ENCODE results near the gene BMPR1A.

Gene BMPR1A

DNA sequence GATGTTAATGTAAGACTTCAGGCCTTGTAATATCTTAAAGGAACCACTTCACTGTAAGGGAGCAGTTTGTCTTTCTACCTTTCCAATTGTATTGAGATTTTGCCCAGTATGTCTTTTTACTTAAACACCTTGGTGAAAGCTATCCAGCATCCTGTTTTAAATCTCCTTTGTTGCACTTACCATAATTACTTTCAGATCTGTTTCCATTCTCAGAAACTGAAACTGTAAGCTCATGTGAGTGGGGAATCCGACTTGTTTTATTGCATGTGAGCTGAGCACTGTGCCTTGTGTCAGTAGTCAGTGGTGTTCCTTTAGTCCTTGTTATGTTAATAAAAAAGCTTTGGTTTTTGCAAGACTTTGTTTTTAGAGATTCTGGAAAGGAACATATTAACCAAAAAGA, 42.2 kb downstream of the BMPR1A start:
- TF ChIP-seq, protein P1, sequence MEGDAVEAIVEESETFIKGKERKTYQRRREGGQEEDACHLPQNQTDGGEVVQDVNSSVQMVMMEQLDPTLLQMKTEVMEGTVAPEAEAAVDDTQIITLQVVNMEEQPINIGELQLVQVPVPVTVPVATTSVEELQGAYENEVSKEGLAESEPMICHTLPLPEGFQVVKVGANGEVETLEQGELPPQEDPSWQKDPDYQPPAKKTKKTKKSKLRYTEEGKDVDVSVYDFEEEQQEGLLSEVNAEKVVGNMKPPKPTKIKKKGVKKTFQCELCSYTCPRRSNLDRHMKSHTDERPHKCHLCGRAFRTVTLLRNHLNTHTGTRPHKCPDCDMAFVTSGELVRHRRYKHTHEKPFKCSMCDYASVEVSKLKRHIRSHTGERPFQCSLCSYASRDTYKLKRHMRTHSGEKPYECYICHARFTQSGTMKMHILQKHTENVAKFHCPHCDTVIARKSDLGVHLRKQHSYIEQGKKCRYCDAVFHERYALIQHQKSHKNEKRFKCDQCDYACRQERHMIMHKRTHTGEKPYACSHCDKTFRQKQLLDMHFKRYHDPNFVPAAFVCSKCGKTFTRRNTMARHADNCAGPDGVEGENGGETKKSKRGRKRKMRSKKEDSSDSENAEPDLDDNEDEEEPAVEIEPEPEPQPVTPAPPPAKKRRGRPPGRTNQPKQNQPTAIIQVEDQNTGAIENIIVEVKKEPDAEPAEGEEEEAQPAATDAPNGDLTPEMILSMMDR (IDR thresholded peaks at IDR 0.05; ENCODE audit: low read depth, low read length, missing control alignments): no peak
- DNase-seq (ENCODE audit: low read depth): peak; percentile 54
- no peak overlapping the region for H3K4me3 ChIP-seq (ENCODE audit: low read depth, low read length)

DNA sequence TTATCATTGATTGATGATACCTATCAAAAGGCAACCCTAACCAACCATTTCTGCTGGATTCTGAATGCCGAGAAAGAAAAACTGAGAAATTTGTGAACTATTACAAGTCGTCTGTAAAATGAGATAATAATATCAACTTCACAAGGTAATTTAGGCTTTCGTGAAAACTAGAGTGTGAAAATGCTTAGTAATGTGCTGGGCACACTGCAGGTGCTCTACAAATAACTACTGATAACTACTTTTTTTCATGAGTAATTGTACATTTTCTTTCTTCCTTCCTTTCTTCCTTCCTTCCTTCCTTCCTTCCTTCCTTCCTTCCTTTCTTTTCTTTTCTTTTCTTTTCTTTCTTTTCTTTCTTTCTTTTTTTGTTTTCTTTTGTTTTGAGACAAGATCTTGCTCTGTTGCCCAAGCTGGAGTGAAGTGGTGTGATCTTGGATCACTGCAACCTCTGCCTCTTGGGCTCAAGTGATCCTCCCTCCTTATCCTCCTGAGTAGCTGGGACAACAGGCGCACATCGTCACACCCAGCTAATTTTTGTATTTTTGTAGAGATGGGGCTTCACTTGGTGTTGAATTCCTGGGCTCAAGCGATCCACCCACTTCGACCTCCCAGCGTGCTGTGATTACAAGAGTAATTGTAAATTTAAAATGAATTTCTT, 42.9 kb downstream of the BMPR1A start:
- no peak overlapping the region for H3K4me3 ChIP-seq (ENCODE audit: low read depth, low read length)
- DNase-seq (ENCODE audit: low read depth): no peak
- TF ChIP-seq, protein P1 (IDR thresholded peaks at IDR 0.05; ENCODE audit: low read depth, low read length, missing control alignments): no peak

DNA sequence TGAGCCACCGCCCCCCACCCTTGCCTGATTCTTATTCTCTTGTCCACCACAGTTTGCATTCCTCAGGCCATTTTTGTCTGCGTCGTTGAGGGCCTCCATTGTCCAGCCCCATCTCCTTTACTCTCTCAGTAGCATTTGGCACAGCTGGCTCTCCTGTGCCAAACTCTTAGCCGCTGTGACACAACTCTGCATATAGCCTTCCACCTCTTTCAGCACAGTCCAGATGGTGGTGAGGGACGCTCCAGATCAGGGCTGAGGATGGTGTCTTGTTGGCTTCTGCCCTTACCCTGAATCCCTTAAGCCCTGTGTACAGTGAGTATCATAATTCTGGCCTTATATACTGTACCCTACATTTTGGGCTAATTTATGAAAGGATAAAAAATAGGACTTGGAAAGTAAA, 45.6 kb downstream of the BMPR1A start:
- no peak for DNase-seq (ENCODE audit: low read depth)
- TF ChIP-seq, protein P1 (IDR thresholded peaks at IDR 0.05; ENCODE audit: low read depth, low read length, missing control alignments): no peak

DNA sequence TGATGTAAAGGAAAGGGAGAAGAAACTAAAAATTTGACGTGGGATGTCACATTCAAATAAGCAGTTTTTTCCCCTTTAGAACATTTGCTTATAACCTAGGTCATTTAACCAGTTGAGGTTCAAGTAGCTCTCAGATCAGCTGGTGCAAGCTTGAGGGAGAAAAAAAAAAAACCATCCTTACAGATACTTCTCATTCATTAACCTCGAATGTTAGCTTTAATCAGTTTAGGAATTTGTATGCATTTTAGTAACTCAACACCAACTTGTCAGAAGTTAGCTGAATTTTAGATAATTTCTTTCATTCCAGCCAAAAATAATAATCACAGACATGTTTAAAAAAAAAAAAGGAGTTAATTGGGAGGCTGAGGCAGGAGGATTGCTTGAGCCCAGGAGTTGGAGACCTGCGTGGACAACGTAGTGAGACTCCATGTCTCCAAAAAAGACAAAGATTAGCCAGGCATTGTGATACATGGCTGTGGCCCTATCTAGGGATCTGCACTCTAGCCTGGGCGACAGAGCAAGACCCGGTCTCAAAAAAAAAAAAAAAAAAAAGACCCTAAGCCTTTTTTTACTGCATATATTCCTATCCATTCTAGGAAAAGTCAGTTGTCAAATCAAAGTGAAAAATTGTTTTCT, 46.2 kb downstream of the BMPR1A start:
- DNase-seq (ENCODE audit: low read depth): no peak
- no peak overlapping the region for H3K4me3 ChIP-seq (ENCODE audit: low read depth, low read length)
- TF ChIP-seq, protein P1 (IDR thresholded peaks at IDR 0.05; ENCODE audit: low read depth, low read length, missing control alignments): no peak

More for the DNA sequence above, 45.6 kb downstream of the BMPR1A start:
- H3K4me3 ChIP-seq (ENCODE audit: low read depth, low read length): no peak overlapping the region

DNA sequence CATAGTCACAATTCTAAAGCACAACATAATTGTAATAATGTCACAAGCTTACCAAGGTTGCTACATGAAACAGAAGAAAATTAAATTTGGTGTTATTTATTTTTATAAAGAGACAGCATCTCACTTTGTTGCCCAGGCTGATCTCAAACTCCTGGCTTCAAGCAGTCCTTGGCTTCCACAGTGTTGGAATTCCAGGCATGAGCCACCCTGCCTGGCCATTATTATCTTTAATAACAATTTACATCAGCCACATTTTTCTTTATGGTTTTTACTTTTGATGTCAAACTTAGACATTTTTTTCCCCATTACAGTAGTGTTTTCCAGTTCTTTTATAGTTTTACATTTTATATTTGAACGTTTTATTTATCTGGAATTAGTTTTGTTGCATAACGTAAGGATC, 46.7 kb downstream of the BMPR1A start:
- DNase-seq (ENCODE audit: low read depth): no peak
- TF ChIP-seq, protein P1 (IDR thresholded peaks at IDR 0.05; ENCODE audit: low read depth, low read length, missing control alignments): no peak
- no peak overlapping the region for H3K4me3 ChIP-seq (ENCODE audit: low read depth, low read length)

DNA sequence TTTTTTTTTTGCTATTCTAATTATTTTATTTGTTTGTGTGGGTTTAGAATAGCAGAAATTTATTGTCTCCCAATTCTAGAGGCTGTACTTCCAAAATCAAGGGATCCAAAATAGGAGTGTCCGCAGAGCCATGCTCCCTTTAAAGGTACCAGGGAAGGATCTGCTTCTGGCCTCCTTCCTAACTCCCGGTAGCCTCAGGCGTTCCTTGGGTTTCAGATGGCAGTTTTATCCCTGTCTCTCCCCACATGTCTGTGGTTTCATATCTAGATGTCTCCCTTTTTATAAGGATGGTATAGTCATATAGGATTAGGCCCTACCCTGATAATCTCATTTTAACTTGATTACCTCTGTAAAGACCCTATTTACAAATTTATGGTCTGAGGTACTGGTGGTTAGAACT, 48.4 kb downstream of the BMPR1A start:
- TF ChIP-seq, protein P1 (IDR thresholded peaks at IDR 0.05; ENCODE audit: low read depth, low read length, missing control alignments): no peak
- no peak overlapping the region for H3K4me3 ChIP-seq (ENCODE audit: low read depth, low read length)
- no peak for DNase-seq (ENCODE audit: low read depth)

DNA sequence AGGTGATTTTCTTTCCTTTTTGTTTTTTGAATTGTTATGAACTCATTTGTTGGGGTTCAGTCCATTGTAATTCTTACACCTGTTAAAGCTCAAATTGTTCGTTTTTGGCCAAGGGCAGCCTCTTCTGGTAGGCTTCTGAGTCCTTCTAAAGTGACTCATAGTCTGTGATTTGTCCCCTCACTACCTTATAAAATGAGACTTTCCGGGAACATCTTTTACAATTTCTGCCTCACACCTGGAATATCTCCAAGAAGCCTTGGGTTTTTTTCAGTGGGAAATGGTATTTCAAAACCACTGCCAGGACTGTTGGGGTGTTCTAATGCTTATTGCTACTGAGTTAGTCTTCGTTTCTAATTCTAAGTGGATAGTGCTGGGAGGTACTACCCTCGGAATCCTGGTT, 56.7 kb downstream of the BMPR1A start:
- TF ChIP-seq, protein P1 (IDR thresholded peaks at IDR 0.05; ENCODE audit: low read depth, low read length, missing control alignments): no peak
- H3K4me3 ChIP-seq (ENCODE audit: low read depth, low read length): no peak overlapping the region
- DNase-seq (ENCODE audit: low read depth): no peak

All from GM12864 (cell line).